Astrocyte (in vitro differentiated cells and primary cell): ENCODE measurements around the gene THADA. TPM values are rescaled to one million over a fixed set of nuclear protein-coding genes. Genes with fewer than 3 reads are reported as not detected.

ENCODE experiments used
- DNase-seq: peaks from one replicate; pipeline ENCODE4 v3.0.0-alpha.2; 2010; ENCODE audit warnings: low read depth
- FAIRE-seq: peaks from 2 replicates; lab custom pipeline; 2011; peaks lifted over from hg19 to GRCh38; lab: Jason Lieb, UNC
- H2AFZ ChIP-seq: 2 replicates; pipeline ENCODE4 v1.6.0; 2012; ENCODE audit warnings: low read depth, low read length, inconsistent platforms
- H3K27ac ChIP-seq: 2 replicates; pipeline ENCODE4 v1.5.1; 2011; ENCODE audit warnings: low read depth, low read length, inconsistent platforms
- H3K27me3 ChIP-seq: 2 replicates; pipeline ENCODE4 v1.6.0; 2011; ENCODE audit warnings: low read length, inconsistent platforms; ENCODE audit not compliant: insufficient read depth
- H3K36me3 ChIP-seq: 2 replicates; pipeline ENCODE4 v1.5.1; 2011; ENCODE audit warnings: low read length, inconsistent platforms; ENCODE audit not compliant: insufficient read depth
- H3K4me1 ChIP-seq: 2 replicates; pipeline ENCODE4 v1.5.1; 2011; ENCODE audit warnings: low read length, inconsistent platforms; ENCODE audit not compliant: insufficient read depth
- H3K4me2 ChIP-seq: 2 replicates; pipeline ENCODE4 v1.6.0; 2012; ENCODE audit warnings: low read length, inconsistent platforms
- H3K4me3 ChIP-seq: 2 replicates; pipeline ENCODE4 v1.5.1; 2011; ENCODE audit warnings: low read depth, mild to moderate bottlenecking, low read length, inconsistent platforms; ENCODE audit not compliant: insufficient read depth
- H3K79me2 ChIP-seq: 2 replicates; pipeline ENCODE4 v1.6.0; 2012; ENCODE audit warnings: mild to moderate bottlenecking, low read length, inconsistent platforms; ENCODE audit not compliant: insufficient read depth
- H3K9ac ChIP-seq: 2 replicates; pipeline ENCODE4 v1.6.0; 2012; ENCODE audit warnings: mild to moderate bottlenecking, low read length, inconsistent platforms
- H3K9me3 ChIP-seq: 2 replicates; pipeline ENCODE4 v1.5.1; 2012; ENCODE audit warnings: low read depth, mild to moderate bottlenecking, low read length, inconsistent platforms; ENCODE audit not compliant: insufficient read depth
- H4K20me1 ChIP-seq: 2 replicates; pipeline ENCODE4 v1.6.0; 2012; ENCODE audit warnings: low read length, inconsistent platforms; ENCODE audit not compliant: insufficient read depth
- H3K27ac Mint-ChIP-seq: one replicate; pipeline ENCODE4 v1.8.0; 2021; ENCODE audit warnings: mild to moderate bottlenecking, mixed read lengths; ENCODE audit not compliant: unreplicated experiment
- H3K27me3 Mint-ChIP-seq: one replicate; pipeline ENCODE4 v1.8.0; 2021; ENCODE audit warnings: low read depth, mixed read lengths; ENCODE audit not compliant: unreplicated experiment
- H3K36me3 Mint-ChIP-seq: one replicate; pipeline ENCODE4 v1.8.0; 2021; ENCODE audit warnings: low read depth, mixed read lengths; ENCODE audit not compliant: unreplicated experiment
- H3K4me1 Mint-ChIP-seq: one replicate; pipeline ENCODE4 v1.8.0; 2021; ENCODE audit warnings: low read depth, mixed read lengths; ENCODE audit not compliant: unreplicated experiment
- H3K4me3 Mint-ChIP-seq: one replicate; pipeline ENCODE4 v1.8.0; 2021; ENCODE audit warnings: mild to moderate bottlenecking, moderate library complexity, mixed read lengths; ENCODE audit not compliant: unreplicated experiment
- H3K9me3 Mint-ChIP-seq: one replicate; pipeline ENCODE4 v1.8.0; 2021; ENCODE audit warnings: mild to moderate bottlenecking, mixed read lengths; ENCODE audit not compliant: unreplicated experiment
- EZH2 ChIP-seq: IDR thresholded peaks from 2 replicates; pipeline ENCODE4 v1.6.1; 2012; ENCODE audit warnings: mild to moderate bottlenecking, low read length, inconsistent platforms; ENCODE audit not compliant: insufficient read depth
- total RNA-seq: library from RNA; stranded (reverse); gene quantifications from 2 replicates; pipeline ENCODE4 v1.2.1, GENCODE V29; 2021
- TF ChIP-seq, protein P1 (sequence below): IDR thresholded peaks from 2 replicates; pipeline ENCODE4 v1.5.1; 2011; ENCODE audit warnings: low read depth, mild to moderate bottlenecking, inconsistent platforms, low read length, moderate library complexity; ENCODE audit not compliant: insufficient read depth

The THADA gene
- total RNA-seq, 1 donor from 2014 or later: 16.2 TPM

GRCh38 chr2:43303889-43304288 lies 291.9 kb downstream of the THADA start:
- Histone ChIP-seq H3K9me3 (no peaks in the 10 kb centered on the region), H3K79me2 (no peaks in the 10 kb centered on the region), H3K36me3 (no peaks in the 10 kb centered on the region), H4K20me1 (peaks cover 13% of the 10 kb centered on the region), H3K27me3 (no peaks in the 10 kb centered on the region), H3K4me3 (no peak overlapping the region), H3K4me1 (peaks cover 3% of the 10 kb centered on the region), H3K9ac (no peak overlapping the region), H2AFZ (no peak overlapping the region), H3K27ac (no peak overlapping the region), H3K4me2 (no peak overlapping the region)
- Mint-ChIP-seq H3K9me3 (no peaks in the 10 kb centered on the region), H3K4me3 (no peak overlapping the region), H3K27me3 (no peaks in the 10 kb centered on the region), H3K27ac (no peak overlapping the region), H3K36me3 (no peaks in the 10 kb centered on the region), H3K4me1 (peaks cover 3% of the 10 kb centered on the region)
- DNase-seq: no peak
- TF ChIP-seq, protein P1, sequence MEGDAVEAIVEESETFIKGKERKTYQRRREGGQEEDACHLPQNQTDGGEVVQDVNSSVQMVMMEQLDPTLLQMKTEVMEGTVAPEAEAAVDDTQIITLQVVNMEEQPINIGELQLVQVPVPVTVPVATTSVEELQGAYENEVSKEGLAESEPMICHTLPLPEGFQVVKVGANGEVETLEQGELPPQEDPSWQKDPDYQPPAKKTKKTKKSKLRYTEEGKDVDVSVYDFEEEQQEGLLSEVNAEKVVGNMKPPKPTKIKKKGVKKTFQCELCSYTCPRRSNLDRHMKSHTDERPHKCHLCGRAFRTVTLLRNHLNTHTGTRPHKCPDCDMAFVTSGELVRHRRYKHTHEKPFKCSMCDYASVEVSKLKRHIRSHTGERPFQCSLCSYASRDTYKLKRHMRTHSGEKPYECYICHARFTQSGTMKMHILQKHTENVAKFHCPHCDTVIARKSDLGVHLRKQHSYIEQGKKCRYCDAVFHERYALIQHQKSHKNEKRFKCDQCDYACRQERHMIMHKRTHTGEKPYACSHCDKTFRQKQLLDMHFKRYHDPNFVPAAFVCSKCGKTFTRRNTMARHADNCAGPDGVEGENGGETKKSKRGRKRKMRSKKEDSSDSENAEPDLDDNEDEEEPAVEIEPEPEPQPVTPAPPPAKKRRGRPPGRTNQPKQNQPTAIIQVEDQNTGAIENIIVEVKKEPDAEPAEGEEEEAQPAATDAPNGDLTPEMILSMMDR: no peak
- no peak for TF ChIP-seq EZH2
- no peak for FAIRE-seq

DNA sequence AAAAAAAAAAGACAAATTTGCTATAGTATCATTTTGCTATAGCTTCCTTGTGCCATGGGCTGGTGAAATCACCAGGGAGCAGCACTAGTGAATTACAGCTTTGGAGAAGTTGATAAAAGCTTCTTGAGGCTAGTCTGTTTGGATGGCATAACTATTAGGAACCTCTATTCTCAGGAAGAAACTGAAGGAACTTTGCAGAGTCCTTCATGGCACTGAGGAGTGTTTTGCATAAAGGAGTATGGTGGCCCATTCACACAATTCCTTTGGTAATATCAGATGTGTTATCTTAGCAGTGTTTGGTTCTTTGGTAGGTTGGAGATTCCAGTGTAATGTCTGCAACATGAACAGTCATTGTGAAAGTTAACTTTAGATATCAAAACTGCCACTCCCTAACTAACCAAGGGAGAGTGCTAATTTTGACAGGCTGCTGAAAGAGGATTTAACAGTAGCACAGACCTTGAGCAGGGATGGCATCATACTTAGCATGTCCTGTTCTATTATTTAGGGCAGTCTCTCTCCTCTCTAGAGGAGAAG lies 292.8 kb downstream of the THADA start:
- TF ChIP-seq EZH2: no peak
- TF ChIP-seq, protein P1: no peak
- no peak for DNase-seq

GRCh38 chr2:43302182-43302960 lies 293.5 kb downstream of the THADA start:
- Mint-ChIP-seq H3K27me3 (no peaks in the 10 kb centered on the region), H3K4me1 (peaks cover 6% of the 10 kb centered on the region), H3K27ac (no peak overlapping the region), H3K36me3 (no peaks in the 10 kb centered on the region), H3K9me3 (peaks cover 2% of the 10 kb centered on the region), H3K4me3 (no peak overlapping the region)
- Histone ChIP-seq H3K4me1 (peaks cover 3% of the 10 kb centered on the region), H3K36me3 (no peaks in the 10 kb centered on the region), H3K27me3 (no peaks in the 10 kb centered on the region), H3K27ac (no peak overlapping the region), H3K4me3 (no peak overlapping the region), H3K79me2 (no peaks in the 10 kb centered on the region), H3K9me3 (no peaks in the 10 kb centered on the region), H3K4me2 (no peak overlapping the region), H2AFZ (no peak overlapping the region), H4K20me1 (peaks cover 12% of the 10 kb centered on the region), H3K9ac (no peak overlapping the region)
- FAIRE-seq (no peak), DNase-seq (no peak)
- TF ChIP-seq EZH2: no peak
- TF ChIP-seq, protein P1: no peak

More for the DNA sequence above, 292.8 kb downstream of the THADA start:
- H3K4me1 Mint-ChIP-seq: peaks cover 6% of the 10 kb centered on the region
- no peak overlapping the region for H3K4me3 Mint-ChIP-seq
- no peaks in the 10 kb centered on the region for H3K9me3 ChIP-seq
- H2AFZ ChIP-seq: no peak overlapping the region
- H3K27me3 ChIP-seq: no peaks in the 10 kb centered on the region
- H3K27ac Mint-ChIP-seq: no peak overlapping the region
- no peak overlapping the region for H3K9ac ChIP-seq
- H3K36me3 ChIP-seq: no peaks in the 10 kb centered on the region
- H3K4me3 ChIP-seq: no peak overlapping the region
- H3K4me2 ChIP-seq: no peak overlapping the region
- no peaks in the 10 kb centered on the region for H3K79me2 ChIP-seq
- peaks cover 3% of the 10 kb centered on the region for H3K4me1 ChIP-seq
- H3K27me3 Mint-ChIP-seq: no peaks in the 10 kb centered on the region
- FAIRE-seq: no peak
- H3K9me3 Mint-ChIP-seq: peaks cover 2% of the 10 kb centered on the region
- no peaks in the 10 kb centered on the region for H3K36me3 Mint-ChIP-seq
- H4K20me1 ChIP-seq: peaks cover 13% of the 10 kb centered on the region
- H3K27ac ChIP-seq: no peak overlapping the region
